Measurements from ENCODE around the gene ITGA7. TPM values are rescaled to one million over a fixed set of nuclear protein-coding genes. Genes with fewer than 3 reads are reported as not detected.

ITGA7 gene
- total and polyA plus RNA-seq, 2 of the 4 experiments (the other 2 are of a cell fraction): 3.9 to 15.7 TPM

DNA sequence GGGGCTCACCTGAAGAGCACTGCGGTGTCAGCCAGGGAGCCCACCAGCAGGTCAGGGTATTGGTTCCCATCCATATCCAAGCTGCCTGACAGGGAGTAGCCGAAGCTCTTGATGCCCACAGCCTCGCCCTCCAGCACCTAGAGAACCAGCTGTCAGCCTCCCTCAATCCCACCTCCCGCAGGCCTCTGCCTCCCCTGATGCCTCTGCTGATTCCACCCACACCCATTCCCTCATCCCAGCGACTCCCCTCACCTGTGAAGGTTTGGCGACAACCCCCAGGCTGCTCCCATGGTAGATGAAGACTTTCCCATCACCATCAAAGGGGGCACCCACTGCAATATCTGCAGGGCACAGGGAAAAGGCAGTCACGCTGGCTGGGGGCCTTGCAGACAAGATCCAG, 10.0 kb downstream of the ITGA7 start:
- H3K4me1 ChIP-seq (ENCODE audit: control insufficient read depth, insufficient read depth, low read length): peaks cover 2% of the 10 kb centered on the region; the same call in 1 of the 2 replicates
- CTCF ChIA-PET: interaction anchor here (1.6 kb wide), 1 partner anchor 8 kb away, joined by 3 read pairs; no protein-coding TSS in a partner anchor
- H3K18ac ChIP-seq (ENCODE audit: low read depth, low read length): no peak overlapping the region
- DNase-seq (no peak), ATAC-seq (ENCODE audit: low read depth) (no peak)
- no peak overlapping the region for H4K5ac ChIP-seq (ENCODE audit: low read depth, low read length)
- no peak for TF ChIP-seq RAD21 (IDR thresholded peaks at IDR 0.05; ENCODE audit: low read length)
- no peak for TF ChIP-seq MAFK (IDR thresholded peaks at IDR 0.05; ENCODE audit: low read depth, low read length)
- H2AFZ ChIP-seq (replicated peaks; ENCODE audit: low read length, poor library complexity): no peak overlapping the region
- no peak overlapping the region for H3K56ac ChIP-seq (ENCODE audit: extremely low read depth, insufficient read depth, low read length)
- no peaks in the 10 kb centered on the region for H3K9me3 ChIP-seq (ENCODE audit: control insufficient read depth, insufficient read depth, low read length)
- no peaks in the 10 kb centered on the region for H4K20me1 ChIP-seq (ENCODE audit: insufficient read depth, low read length)
- H2AK9ac ChIP-seq (replicated peaks; ENCODE audit: low read depth, low read length, poor library complexity): no peak overlapping the region
- H4K8ac ChIP-seq (ENCODE audit: low read depth in 2 of 2, low read length in 2 of 2): no peak overlapping the region
- no peak overlapping the region for H3K27ac ChIP-seq (ENCODE audit: insufficient read depth, low read length)
- H3K23ac ChIP-seq (ENCODE audit: low read depth, low read length): no peak overlapping the region
- H3K79me1 ChIP-seq (ENCODE audit: low read depth in 1 of 2, low read length in 2 of 2): no peaks in the 10 kb centered on the region
- no peak overlapping the region for H2AK5ac ChIP-seq (ENCODE audit: low read depth, low read length)
- H3K9ac ChIP-seq (ENCODE audit: low read depth, low read length): no peak overlapping the region
- in situ Hi-C loops (cut with MboI; ENCODE audit: low sequenced_read_pairs): no loop called here
- intact Hi-C loops (cut with micrococcal nuclease): no loop called here
- no peak overlapping the region for H2BK20ac ChIP-seq (ENCODE audit: low read depth, low read length)
- peaks cover 22% of the 10 kb centered on the region for H3K27me3 ChIP-seq (ENCODE audit: control insufficient read depth, insufficient read depth, low read length)
- no peak overlapping the region for H2BK15ac ChIP-seq (ENCODE audit: low read depth, low read length)
- no CpG with 5 or more reads among the region's 7 CpGs for WGBS, 2 experiments (ENCODE audit: extremely low coverage in 2 of 2, insufficient read length in 1 of 2)
- no peak overlapping the region for H2BK5ac ChIP-seq (ENCODE audit: low read depth, low read length, poor library complexity, severe bottlenecking)
- H3K9me1 ChIP-seq (ENCODE audit: insufficient read depth, low read length): no peaks in the 10 kb centered on the region
- H2BK120ac ChIP-seq (ENCODE audit: low read depth, low read length): no peak overlapping the region
- H4K91ac ChIP-seq (ENCODE audit: insufficient read depth, low read depth, low read length): no peak overlapping the region
- POLR2A ChIA-PET (ENCODE audit: unreplicated experiment): no interaction called here
- H3K4me3 ChIP-seq (ENCODE audit: insufficient read depth, low read depth, low read length): no peak overlapping the region
- no TSS peak for BruUV-seq (replicated peaks)
- no peak overlapping the region for H3K4ac ChIP-seq (ENCODE audit: low read depth, low read length)
- H3K4me2 ChIP-seq (ENCODE audit: low read depth, low read length): no peak overlapping the region
- dilution Hi-C loops (cut with HindIII; ENCODE audit: low sequenced_read_pairs, unreplicated experiment): no loop called here
- no peak overlapping the region for H3K14ac ChIP-seq (replicated peaks; ENCODE audit: low read depth, low read length)
- no peaks in the 10 kb centered on the region for H3K36me3 ChIP-seq (ENCODE audit: control insufficient read depth, insufficient read depth, low read length)

All from IMR-90 (cell line).